Measurements from ENCODE around the gene LRFN2. TPM values are rescaled to one million over a fixed set of nuclear protein-coding genes. Genes with fewer than 3 reads are reported as not detected.

The LRFN2 gene
- total and polyA plus RNA-seq, 2 of the 8 experiments (the other 6 are each of a cell fraction or from before 2014, with no cell fraction given) = 2.3 TPM

GRCh38 chr6:40371621-40372020, 215.5 kb downstream of the LRFN2 start:
- Histone ChIP-seq H3K4me2 (ENCODE audit: insufficient read depth in 1 of 2, low read depth in 2 of 2, low read length in 2 of 2) (no peak overlapping the region), H4K20me1 (replicated peaks in 1 of 2; ENCODE audit: control insufficient read depth in 1 of 2, insufficient read depth in 2 of 2, low read length in 2 of 2) (no peaks in the 10 kb centered on the region), H3K36me3 (ENCODE audit: control insufficient read depth in 2 of 4, insufficient read depth in 4 of 4, low read length in 3 of 4) (no peaks in the 10 kb centered on the region), H2AK5ac (ENCODE audit: low read depth, low read length) (no peak overlapping the region), H4K5ac (ENCODE audit: insufficient read length, low read depth, low read length) (no peak overlapping the region), H3K27me3 (replicated peaks in 1 of 4; ENCODE audit: control insufficient read depth in 3 of 4, extremely low read depth in 1 of 4, insufficient read depth in 3 of 4, low read length in 3 of 4) (no peaks in the 10 kb centered on the region), H3K18ac (ENCODE audit: extremely low read depth, low read length) (no peak overlapping the region), H3K14ac (ENCODE audit: insufficient read length) (no peak overlapping the region), H3K27ac (ENCODE audit: low read depth, low read length) (no peak overlapping the region), H3K9ac (replicated peaks in 1 of 4; ENCODE audit: extremely low read depth in 1 of 4, low read depth in 3 of 4, low read length in 3 of 4) (no peak overlapping the region), H2AFZ (ENCODE audit: low read length) (no peak overlapping the region), H3K79me2 (ENCODE audit: control insufficient read depth in 1 of 2, insufficient read depth in 2 of 2, low read length in 2 of 2) (no peaks in the 10 kb centered on the region), H3K56ac (replicated peaks; ENCODE audit: insufficient read length, low read depth, low read length) (no peak overlapping the region), H2BK12ac (ENCODE audit: low read depth, low read length) (no peak overlapping the region), H2BK120ac (replicated peaks; ENCODE audit: low read depth, low read length) (no peak overlapping the region), H2BK20ac (ENCODE audit: low read length) (no peak overlapping the region), H3K9me3 (ENCODE audit: insufficient read depth in 2 of 2, low read depth in 1 of 2, low read length in 1 of 2) (no peaks in the 10 kb centered on the region), H2BK15ac (ENCODE audit: low read length) (no peak overlapping the region), H3K4me1 (replicated peaks in 1 of 4; ENCODE audit: control insufficient read depth in 3 of 4, insufficient read depth in 4 of 4, low read length in 3 of 4) (no peaks in the 10 kb centered on the region), H3K23ac (ENCODE audit: insufficient read length) (no peak overlapping the region), H4K8ac (ENCODE audit: extremely low read depth, insufficient read depth, low read length) (no peak overlapping the region), H3K4ac (replicated peaks; ENCODE audit: insufficient read length, low read depth, low read length) (no peak overlapping the region), H3K79me1 (ENCODE audit: low read depth, low read length) (no peaks in the 10 kb centered on the region), H2BK5ac (ENCODE audit: low read depth, low read length) (no peak overlapping the region), H3K23me2 (ENCODE audit: low read depth, low read length) (no peaks in the 10 kb centered on the region), H4K91ac (replicated peaks; ENCODE audit: insufficient read length, low read length) (no peak overlapping the region), H3K4me3 (ENCODE audit: extremely low read depth in 1 of 4, insufficient read depth in 2 of 4, low read depth in 3 of 4, low read length in 4 of 4) (no peak overlapping the region)
- CTCF ChIA-PET (ENCODE audit: partially characterized antibody) = no interaction called here
- FAIRE-seq (peak; percentile 7), DNase-seq (ENCODE audit: low read depth in 1 of 2, low spot score in 2 of 2) (no peak)
- POLR2A ChIA-PET (ENCODE audit: partially characterized antibody) = interaction anchor here (0.9 kb wide), 1 partner anchor 11 kb away, joined by 3 read pairs; no protein-coding TSS in a partner anchor
- WGBS, 2 experiments (ENCODE audit: extremely low coverage in 1 of 2, insufficient coverage in 1 of 2, insufficient read length in 1 of 2, insufficient replicate concordance in 2 of 2, low coverage in 1 of 2, low lambda C conversion rate in 2 of 2, missing lambda C conversion rate in 1 of 2) = 90% methylated on average over 2 of the region's 2 CpGs; no CpG with 5 or more reads in 1 of the 2 experiments
- TF ChIP-seq SP4 (IDR thresholded peaks at IDR 0.05; ENCODE audit: low read length) = no peak
- no peak for TF ChIP-seq FOSL1 (IDR thresholded peaks at IDR 0.05; ENCODE audit: insufficient read depth, low read depth, low read length)
- no peak for TF ChIP-seq TEAD4 (IDR thresholded peaks at IDR 0.05; ENCODE audit: low read depth, low read length)
- TF ChIP-seq BACH1 (IDR thresholded peaks at IDR 0.05; ENCODE audit: low read length) = no peak
- TF ChIP-seq GABPA (IDR thresholded peaks at IDR 0.05; ENCODE audit: borderline replicate concordance, insufficient read depth, low read length) = no peak
- TF ChIP-seq CEBPB (IDR thresholded peaks at IDR 0.05; ENCODE audit: low read depth, low read length) = no peak
- no peak for TF ChIP-seq CBX8 (IDR thresholded peaks at IDR 0.05; ENCODE audit: borderline replicate concordance, low read depth, low read length)
- TF ChIP-seq TAF1 (IDR thresholded peaks at IDR 0.05; ENCODE audit: low read depth, low read length) = no peak
- TF ChIP-seq RNF2 (IDR thresholded peaks at IDR 0.05; ENCODE audit: borderline replicate concordance, low read depth, low read length, missing control alignments, poor library complexity, severe bottlenecking) = no peak
- TF ChIP-seq MAX (IDR thresholded peaks at IDR 0.05) = no peak
- no peak for TF ChIP-seq NANOG (IDR thresholded peaks at IDR 0.05; ENCODE audit: insufficient read depth, low read depth, low read length, poor library complexity, severe bottlenecking)
- TF ChIP-seq CBX5 (IDR thresholded peaks at IDR 0.05; ENCODE audit: low read depth, low read length) = no peak
- no peak for TF ChIP-seq HDAC2 (IDR thresholded peaks at IDR 0.05; ENCODE audit: borderline replicate concordance in 1 of 2, low read depth in 2 of 2, low read length in 2 of 2)

Data from H1 (cell line).